ENCODE results near the gene OR7C1. TPM values are rescaled to one million over a fixed set of nuclear protein-coding genes. Genes with fewer than 3 reads are reported as not detected.

OR7C1 gene
- not detected for total RNA-seq

DNA sequence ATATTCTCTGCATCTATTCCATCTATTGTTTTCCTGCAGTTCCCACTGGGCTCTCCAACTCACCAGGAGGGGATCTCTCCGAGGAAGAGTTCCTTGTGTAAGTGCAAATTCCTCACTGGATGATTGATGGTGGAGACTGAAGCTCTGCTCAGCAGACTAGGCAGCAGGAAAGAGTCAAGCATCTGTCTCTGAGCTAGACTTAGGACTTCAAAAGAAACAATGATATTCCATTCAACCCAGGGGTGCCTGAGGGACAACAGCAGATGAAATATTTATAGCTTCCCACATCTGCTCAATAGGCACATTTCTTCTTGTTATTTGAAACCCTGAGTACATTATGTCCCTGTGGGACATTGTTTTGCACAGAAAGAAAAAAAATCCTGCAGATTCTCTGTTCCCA lies at the start of gene OR7C1, which contains the start of gene OR7A5:
OR7C1 (minus strand) TSS at position 175 of the 400 bp plus-strand sequence. CDS start 35,049 bp downstream, outside the sequence.
OR7A5 (minus strand) TSS at position 175 of the 400 bp plus-strand sequence. CDS start 6,944 bp downstream, outside the sequence.
- H3K4me3 Mint-ChIP-seq: no peak within 1 kb of the TSS
- no peaks in the 10 kb centered on the region for H3K36me3 Mint-ChIP-seq
- no peak within 1 kb of the TSS for H3K27ac Mint-ChIP-seq
- H3K9me3 Mint-ChIP-seq: no peaks in the 10 kb centered on the region
- no peak for DNase-seq (ENCODE audit: low spot score)
- peaks cover 6 to 11% of the 10 kb centered on the region in 2 donors for H3K27me3 Mint-ChIP-seq
- ATAC-seq: no peak
- H3K4me1 Mint-ChIP-seq (ENCODE audit: low read depth in 2 of 2): no peaks in the 10 kb centered on the region

DNA sequence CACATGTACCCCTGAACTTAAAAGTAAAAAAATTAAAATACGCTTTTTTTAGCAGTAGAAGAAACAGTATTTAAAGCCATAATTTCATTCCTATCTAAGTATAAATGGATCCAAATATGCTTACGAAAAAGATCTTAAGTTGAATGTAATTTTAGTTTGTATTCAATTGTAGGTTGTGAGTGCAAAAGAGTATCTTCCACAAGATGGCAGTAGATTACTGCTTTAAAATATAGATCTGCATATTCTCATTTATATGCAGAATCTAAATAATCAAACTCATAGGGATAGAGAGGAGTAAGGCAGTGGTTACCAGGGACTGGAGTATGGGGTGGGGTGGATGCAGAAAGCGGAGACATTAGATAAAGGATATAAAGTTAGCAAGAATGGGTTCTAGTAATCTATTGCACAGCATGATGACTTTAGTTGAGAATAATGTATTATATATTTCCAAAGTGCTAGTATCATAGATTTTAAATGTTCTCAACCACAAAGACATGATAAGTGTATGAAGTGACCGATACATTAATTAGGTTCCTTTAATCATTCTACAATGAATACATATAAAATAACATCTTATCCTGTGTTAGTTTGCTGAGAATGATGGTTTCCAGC lies 36.7 kb upstream of the OR7C1 start:
- Mint-ChIP-seq H3K4me3 (no peak overlapping the region), H3K4me1 (ENCODE audit: low read depth in 2 of 2) (no peaks in the 10 kb centered on the region), H3K9me3 (no peaks in the 10 kb centered on the region), H3K27me3 (peaks cover 21 to 52% of the 10 kb centered on the region in 2 donors), H3K27ac (no peak overlapping the region), H3K36me3 (no peaks in the 10 kb centered on the region)
- ATAC-seq (no peak), DNase-seq (ENCODE audit: low spot score) (no peak)

DNA sequence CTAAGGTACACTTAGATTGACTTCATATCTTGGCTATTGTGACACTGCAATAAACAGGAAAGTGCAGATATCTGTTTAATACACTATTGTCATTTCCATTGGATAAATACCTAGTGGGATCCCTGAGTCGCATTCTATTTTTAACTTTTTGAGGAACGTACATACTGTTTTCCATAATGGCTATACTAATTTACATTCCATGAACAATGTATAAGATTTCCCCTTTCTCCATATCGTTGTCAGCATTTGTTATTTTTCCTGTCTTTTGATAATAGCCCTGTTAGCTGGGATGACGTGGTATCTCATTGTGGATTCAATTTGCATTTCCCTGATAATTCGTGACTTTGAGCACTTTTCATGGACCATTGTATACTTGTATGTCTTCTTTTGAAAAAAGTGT lies 33.5 kb upstream of the OR7C1 start:
- Mint-ChIP-seq H3K27me3 (peaks cover 30 to 58% of the 10 kb centered on the region in 2 donors), H3K4me3 (no peak overlapping the region), H3K27ac (no peak overlapping the region), H3K36me3 (no peaks in the 10 kb centered on the region), H3K4me1 (ENCODE audit: low read depth in 2 of 2) (no peaks in the 10 kb centered on the region), H3K9me3 (no peaks in the 10 kb centered on the region)
- no peak for ATAC-seq
- DNase-seq (ENCODE audit: low spot score): no peak

DNA sequence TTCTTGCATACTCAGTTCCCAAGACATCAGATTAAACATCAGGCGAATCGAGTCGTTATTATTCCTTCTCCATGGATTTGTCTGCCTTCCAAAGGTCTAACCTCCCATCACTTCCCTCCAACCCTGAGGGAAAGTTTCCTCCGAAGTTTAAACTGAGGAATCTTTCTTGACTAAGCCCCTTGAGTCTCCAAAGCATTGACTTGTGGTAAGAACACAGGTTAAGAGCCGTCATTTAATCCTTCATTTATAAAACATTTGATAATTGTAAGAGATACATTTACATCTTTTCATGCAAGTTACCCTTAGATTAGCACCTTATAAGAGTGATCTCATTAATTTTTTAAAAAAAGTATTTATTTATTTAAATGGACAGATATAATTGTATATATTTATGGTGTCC lies 13.8 kb upstream of the OR7C1 start, which contains the start of gene OR7A10:
OR7A10 (minus strand) TSS at position 101 of the 400 bp plus-strand sequence. CDS start 7,045 bp downstream, outside the sequence.
- Mint-ChIP-seq H3K4me3 (no peak within 1 kb of the TSS), H3K4me1 (ENCODE audit: low read depth in 2 of 2) (no peaks in the 10 kb centered on the region), H3K27me3 (peaks cover 30 to 55% of the 10 kb centered on the region in 2 donors), H3K9me3 (no peaks in the 10 kb centered on the region), H3K27ac (no peak within 1 kb of the TSS), H3K36me3 (no peaks in the 10 kb centered on the region)
- ATAC-seq (no peak), DNase-seq (ENCODE audit: low spot score) (no peak)

DNA sequence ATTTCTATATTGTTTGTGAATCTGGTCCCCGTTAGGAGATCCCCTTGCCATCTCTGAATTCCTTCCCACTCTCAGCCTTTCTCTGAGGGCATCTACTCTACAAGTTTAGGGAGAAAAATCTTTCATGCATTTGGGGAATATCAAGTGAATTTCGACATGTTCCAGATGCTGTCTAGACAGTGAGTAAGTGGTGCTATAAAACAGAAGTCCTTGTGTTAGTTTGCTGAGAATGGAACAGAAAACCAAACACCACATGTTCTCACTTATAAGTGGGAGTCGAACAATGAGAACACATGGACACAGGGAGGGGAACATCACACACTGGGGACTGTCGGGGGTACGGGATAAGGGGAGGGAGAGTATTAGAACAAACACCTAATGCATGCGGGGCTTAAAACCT lies 8.6 kb upstream of the OR7C1 start:
- Mint-ChIP-seq H3K9me3 (no peaks in the 10 kb centered on the region), H3K27me3 (peaks cover 24 to 39% of the 10 kb centered on the region in 2 donors), H3K36me3 (no peaks in the 10 kb centered on the region), H3K4me1 (ENCODE audit: low read depth in 2 of 2) (no peaks in the 10 kb centered on the region), H3K27ac (no peak overlapping the region), H3K4me3 (no peak overlapping the region)
- DNase-seq (ENCODE audit: low spot score) (no peak), ATAC-seq (no peak)

DNA sequence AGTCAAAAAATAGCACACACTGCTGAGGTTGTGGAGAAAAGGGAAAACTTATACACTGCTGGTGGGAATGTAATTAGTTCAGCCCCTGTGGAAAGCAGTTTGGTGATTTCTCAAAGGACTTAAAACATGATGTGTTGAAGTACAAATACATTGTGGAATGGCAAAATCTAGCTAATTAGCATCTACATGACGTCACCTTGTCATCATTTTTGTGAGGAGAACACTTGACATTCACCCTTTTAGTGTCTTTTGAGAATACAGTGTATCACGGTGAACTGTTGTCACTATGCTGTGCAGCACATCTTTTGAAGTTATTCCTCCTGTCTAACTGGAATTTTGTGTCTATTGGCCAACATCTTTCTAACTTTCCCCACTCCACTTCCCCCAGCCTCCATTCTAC lies 8.2 kb upstream of the OR7C1 start:
- Mint-ChIP-seq H3K36me3 (no peaks in the 10 kb centered on the region), H3K27ac (no peak overlapping the region), H3K9me3 (no peaks in the 10 kb centered on the region), H3K27me3 (peaks cover 21 to 35% of the 10 kb centered on the region in 2 donors), H3K4me1 (ENCODE audit: low read depth in 2 of 2) (no peaks in the 10 kb centered on the region), H3K4me3 (no peak overlapping the region)
- ATAC-seq: no peak
- DNase-seq (ENCODE audit: low spot score): no peak

DNA sequence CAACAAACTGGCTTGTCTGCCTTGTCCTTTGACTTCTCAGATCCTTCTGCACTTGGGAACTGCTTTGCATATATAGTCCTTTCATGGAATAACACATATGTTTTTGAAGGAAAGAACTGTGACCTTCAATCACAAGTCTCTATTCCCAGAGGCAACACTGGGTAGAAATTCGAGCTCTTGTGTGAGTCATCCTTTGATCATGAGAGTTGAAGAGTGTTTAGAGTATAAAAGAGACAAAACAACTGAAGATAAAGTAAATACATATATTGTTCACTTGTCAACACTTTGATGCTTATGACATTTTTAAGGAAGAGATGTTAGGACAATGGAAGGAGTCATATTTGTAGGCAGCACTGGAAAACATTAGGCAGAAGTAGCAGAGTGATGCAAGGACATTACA lies 5.2 kb upstream of the OR7C1 start:
- Mint-ChIP-seq H3K9me3 (no peaks in the 10 kb centered on the region), H3K36me3 (no peaks in the 10 kb centered on the region), H3K27ac (no peak overlapping the region), H3K4me3 (no peak overlapping the region), H3K27me3 (peaks cover 25 to 31% of the 10 kb centered on the region in 2 donors), H3K4me1 (ENCODE audit: low read depth in 2 of 2) (no peaks in the 10 kb centered on the region)
- no peak for ATAC-seq
- no peak for DNase-seq (ENCODE audit: low spot score)

DNA sequence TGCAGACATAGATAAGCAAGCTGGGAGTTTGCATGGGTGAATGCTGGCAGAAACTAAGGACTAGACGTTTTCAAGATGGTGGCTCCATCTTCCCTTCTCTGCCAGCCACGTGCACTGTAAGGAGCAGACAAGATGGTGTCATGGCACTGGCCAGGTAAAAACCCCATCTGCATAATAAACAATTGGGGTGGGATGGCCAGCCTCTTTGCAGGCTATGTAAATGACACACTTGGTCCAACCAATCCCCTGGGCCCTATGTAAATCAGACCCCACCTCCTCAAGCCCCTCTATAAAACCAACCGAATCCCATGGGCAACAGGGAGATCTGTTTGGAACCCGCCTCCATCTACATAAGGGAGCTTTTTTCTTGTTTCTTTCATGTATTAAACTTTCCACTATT lies 2.4 kb upstream of the OR7C1 start:
- Mint-ChIP-seq H3K4me1 (ENCODE audit: low read depth in 2 of 2) (no peaks in the 10 kb centered on the region), H3K27me3 (peaks cover 14 to 25% of the 10 kb centered on the region in 2 donors), H3K9me3 (no peaks in the 10 kb centered on the region), H3K4me3 (no peak overlapping the region), H3K36me3 (no peaks in the 10 kb centered on the region), H3K27ac (no peak overlapping the region)
- no peak for DNase-seq (ENCODE audit: low spot score)
- ATAC-seq: no peak

DNA sequence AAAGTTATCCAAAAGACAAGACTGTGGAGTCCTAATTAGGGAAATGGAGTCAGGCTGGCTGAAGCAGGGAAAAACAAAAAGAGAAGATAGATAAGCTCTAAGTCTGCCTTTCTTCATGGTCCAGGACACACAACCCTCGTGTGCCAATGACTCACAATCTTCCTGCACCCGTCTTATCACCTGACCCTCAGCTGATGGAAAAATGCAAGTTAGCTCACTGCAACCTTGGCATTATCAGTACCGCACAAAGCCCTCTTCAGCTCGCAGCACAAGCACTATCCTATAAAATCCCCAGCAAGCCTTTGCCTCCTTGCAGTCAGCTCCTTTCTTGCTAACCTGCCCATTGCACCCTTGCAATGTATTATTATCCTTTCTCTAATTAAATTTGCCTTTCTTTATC lies 4.3 kb downstream of the OR7C1 start:
- Mint-ChIP-seq H3K27ac (no peak overlapping the region), H3K4me3 (no peak overlapping the region), H3K4me1 (ENCODE audit: low read depth in 2 of 2) (no peaks in the 10 kb centered on the region), H3K27me3 (peaks cover 20 to 44% of the 10 kb centered on the region in 2 donors), H3K36me3 (no peaks in the 10 kb centered on the region), H3K9me3 (no peaks in the 10 kb centered on the region)
- no peak for DNase-seq (ENCODE audit: low spot score)
- ATAC-seq: no peak

DNA sequence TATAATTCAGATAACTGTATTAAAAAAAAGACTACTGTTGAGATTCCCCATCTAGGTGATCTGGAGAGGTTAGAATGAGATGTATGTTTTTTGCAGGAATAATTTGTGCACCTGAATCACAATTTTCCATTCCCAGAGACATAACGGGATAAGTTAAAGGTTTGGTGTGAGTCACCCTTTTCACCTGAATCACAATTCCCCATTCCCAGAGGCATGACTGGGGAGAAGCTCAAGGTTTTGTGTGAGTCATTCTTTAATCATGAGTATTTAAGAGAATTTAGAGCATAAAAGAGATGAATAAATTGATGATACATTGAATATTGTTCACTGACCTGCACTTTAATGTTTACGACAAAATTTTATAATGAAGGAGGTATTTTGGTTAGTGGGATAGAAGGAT lies 9.0 kb downstream of the OR7C1 start:
- Mint-ChIP-seq H3K4me3 (no peak overlapping the region), H3K27ac (no peak overlapping the region), H3K27me3 (peaks cover 30 to 58% of the 10 kb centered on the region in 2 donors), H3K9me3 (no peaks in the 10 kb centered on the region), H3K4me1 (ENCODE audit: low read depth in 2 of 2) (no peaks in the 10 kb centered on the region), H3K36me3 (no peaks in the 10 kb centered on the region)
- DNase-seq (ENCODE audit: low spot score) (no peak), ATAC-seq (no peak)

DNA sequence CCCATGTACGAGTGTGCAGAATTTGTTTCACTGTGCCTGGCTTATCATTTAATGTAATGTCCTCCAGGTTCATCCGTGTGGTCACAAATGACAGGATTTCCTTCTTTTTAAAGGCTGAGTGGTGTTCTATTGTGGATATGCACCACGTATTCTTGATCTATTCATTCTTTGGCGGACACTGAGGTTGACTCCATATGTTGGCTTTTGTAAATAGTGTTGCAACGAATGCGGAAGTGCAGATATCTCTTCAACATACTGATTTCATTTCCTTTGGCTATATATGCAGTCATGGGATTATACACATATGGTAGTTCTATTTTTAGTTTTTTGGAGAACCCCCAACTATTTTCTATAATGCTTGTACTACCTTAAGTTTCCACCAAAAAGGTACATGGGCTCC lies 13.0 kb downstream of the OR7C1 start:
- Mint-ChIP-seq H3K9me3 (no peaks in the 10 kb centered on the region), H3K27me3 (peaks cover 21 to 39% of the 10 kb centered on the region in 2 donors)

DNA sequence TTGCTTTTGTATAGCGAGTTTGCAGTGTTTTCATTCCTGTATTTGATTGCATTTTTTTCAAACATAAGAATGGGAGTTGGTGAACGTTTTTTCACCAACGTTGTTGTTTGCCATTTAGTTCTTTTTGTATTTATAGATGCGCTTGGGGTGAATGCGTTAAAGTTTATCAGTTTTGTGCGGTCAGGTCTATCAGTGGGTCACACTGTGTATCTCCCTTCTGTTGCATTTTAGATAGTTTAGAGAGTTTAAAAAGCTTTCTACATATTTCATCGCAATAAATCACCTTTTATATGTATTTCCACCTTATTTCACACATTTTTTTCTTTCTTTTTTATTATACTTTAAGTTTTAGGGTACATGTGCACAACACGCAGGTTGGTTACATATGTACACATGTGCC lies 16.4 kb downstream of the OR7C1 start:
- H3K36me3 Mint-ChIP-seq: no peaks in the 10 kb centered on the region
- H3K9me3 Mint-ChIP-seq: no peaks in the 10 kb centered on the region
- ATAC-seq (no peak), DNase-seq (ENCODE audit: low spot score) (no peak)
- H3K4me1 Mint-ChIP-seq (ENCODE audit: low read depth in 2 of 2): no peaks in the 10 kb centered on the region
- H3K27me3 Mint-ChIP-seq: peaks cover 7 to 12% of the 10 kb centered on the region in 2 donors
- H3K4me3 Mint-ChIP-seq: no peak overlapping the region
- H3K27ac Mint-ChIP-seq: no peak overlapping the region

More for the DNA sequence above, 13.0 kb downstream of the OR7C1 start:
- DNase-seq (ENCODE audit: low spot score) (no peak), ATAC-seq (no peak)
- Mint-ChIP-seq H3K36me3 (no peaks in the 10 kb centered on the region), H3K27ac (no peak overlapping the region), H3K4me3 (no peak overlapping the region), H3K4me1 (ENCODE audit: low read depth in 2 of 2) (no peaks in the 10 kb centered on the region)

DNA sequence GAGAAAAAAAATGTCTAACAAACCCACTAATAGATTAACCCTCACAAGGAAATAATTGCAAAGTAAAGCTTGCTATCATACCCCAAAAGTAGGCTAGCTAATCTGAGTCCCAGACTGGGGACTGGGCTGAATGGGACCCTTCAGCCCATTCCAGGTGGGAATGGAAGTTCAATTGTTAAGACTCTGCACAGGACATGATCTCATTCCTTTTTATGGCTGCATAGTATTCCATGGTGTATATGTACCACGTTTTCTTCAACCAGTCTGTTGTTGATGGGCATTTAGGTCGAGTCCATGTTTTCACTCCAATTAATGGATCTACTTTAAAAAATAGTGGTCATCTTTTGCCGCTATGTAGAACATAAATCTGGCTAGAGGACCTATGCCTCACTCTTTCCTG lies 17.9 kb downstream of the OR7C1 start:
- Mint-ChIP-seq H3K4me3 (no peak overlapping the region), H3K9me3 (no peaks in the 10 kb centered on the region), H3K27me3 (peaks cover 7% of the 10 kb centered on the region in 2 donors), H3K4me1 (ENCODE audit: low read depth in 2 of 2) (no peaks in the 10 kb centered on the region), H3K36me3 (no peaks in the 10 kb centered on the region), H3K27ac (no peak overlapping the region)
- DNase-seq (ENCODE audit: low spot score) (no peak), ATAC-seq (no peak)

DNA sequence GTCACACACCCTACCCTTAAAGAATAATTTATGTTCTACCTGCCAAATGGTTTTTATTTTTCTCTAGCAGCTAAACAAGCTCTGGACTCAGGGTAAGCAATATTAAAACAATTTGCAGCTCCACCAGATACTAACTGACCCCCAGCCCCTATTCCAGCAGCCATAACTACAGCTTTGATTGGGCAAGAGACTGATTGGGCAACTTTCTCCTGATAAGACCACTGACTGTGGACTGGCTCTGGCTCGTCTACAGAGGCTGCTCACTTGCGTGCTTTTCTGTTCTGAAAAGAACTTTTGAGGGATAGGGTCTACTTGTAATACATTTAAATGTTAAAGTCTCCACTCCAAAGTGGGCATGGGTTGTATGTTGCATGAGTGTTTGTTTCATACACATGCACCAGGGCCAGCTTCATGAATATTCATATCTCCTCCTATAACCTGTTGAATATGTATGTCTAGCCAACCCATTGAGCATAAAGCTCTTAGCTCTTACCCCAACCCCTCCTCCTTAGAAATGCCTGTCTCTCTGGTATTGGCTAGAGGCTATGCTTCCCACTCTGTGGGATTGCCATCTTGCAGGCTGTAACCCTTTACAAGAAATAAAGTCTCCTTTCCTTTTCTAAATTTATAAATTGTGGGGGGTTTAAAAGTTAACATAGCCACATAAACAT lies 19.9 kb downstream of the OR7C1 start:
- Mint-ChIP-seq H3K36me3 (no peaks in the 10 kb centered on the region), H3K4me3 (no peak overlapping the region), H3K4me1 (ENCODE audit: low read depth in 2 of 2) (no peaks in the 10 kb centered on the region), H3K27ac (no peak overlapping the region), H3K27me3 (peaks cover 0 to 5% of the 10 kb centered on the region in 2 donors), H3K9me3 (no peaks in the 10 kb centered on the region)
- DNase-seq (ENCODE audit: low spot score) (no peak), ATAC-seq (no peak)

Measured in natural killer cell treated with Interleukin-12 subunit alpha and Interleukin-12 subunit beta and Interleukin-15 and Interleukin-18, amount 100 ng/mL, for 72 hours (primary cell).